Measurements from ENCODE around the gene TIMMDC1. TPM values are rescaled to one million over a fixed set of nuclear protein-coding genes. Genes with fewer than 3 reads are reported as not detected.

The TIMMDC1 gene
- total RNA-seq = 38.2 and 58.6 TPM in 2 replicates

GRCh38 chr3:119498186-119499011 lies at the start of gene TIMMDC1:
TSS of gene TIMMDC1 (plus strand) at chr3:119498547. CDS start at chr3:119498734, 187 bp downstream.

GRCh38 chr3:119463171-119464169 lies 34.9 kb upstream of the TIMMDC1 start, which contains the start of gene TMEM39A:
TSS of gene TMEM39A (minus strand) at chr3:119463615. CDS start at chr3:119462074, 1,541 bp downstream.

GRCh38 chr3:119559441-119559963 lies 61.2 kb downstream of the TIMMDC1 start, which contains the start of gene CD80:
TSS of gene CD80 (minus strand) at chr3:119559614. CDS start at chr3:119557728, 1,886 bp downstream.

Other genes with a start within 250 kb of the TIMMDC1 start
- gene ARHGAP31, start 204.2 kb upstream of the TIMMDC1 start, total RNA-seq = 34.0 and 36.2 TPM in 2 replicates
- 22.3 and 22.9 TPM in 2 replicates for gene TMEM39A, start 34.9 kb upstream of the TIMMDC1 start, total RNA-seq
- 8.9 and 10.6 TPM in 2 replicates for gene POGLUT1, start 29.6 kb upstream of the TIMMDC1 start, total RNA-seq
- gene CD80, start 61.1 kb downstream of the TIMMDC1 start, total RNA-seq = not detected in 2 replicates
- gene ADPRH, start 80.9 kb downstream of the TIMMDC1 start, total RNA-seq = 14.5 and 20.6 TPM in 2 replicates
- gene PLA1A, start 99.3 kb downstream of the TIMMDC1 start, total RNA-seq = 2.1 and 4.8 TPM in 2 replicates
- gene POPDC2, start 162.0 kb downstream of the TIMMDC1 start, total RNA-seq = 0.10 and 2.5 TPM in 2 replicates
- 28.8 and 30.4 TPM in 2 replicates for gene COX17, start 178.9 kb downstream of the TIMMDC1 start, total RNA-seq
- gene CFAP91, start 204.5 kb downstream of the TIMMDC1 start, total RNA-seq = 0.20 TPM in 1 of 2 replicates, not detected in the other

Data from mammary microvascular endothelial cell (primary cell).